Endothelial cell of umbilical vein (primary cell): ENCODE data around the gene ELL2. TPM values are rescaled to one million over a fixed set of nuclear protein-coding genes. Genes with fewer than 3 reads are reported as not detected.

Experiments
- BruUV-seq: library from RNA; stranded (reverse); fragments of 400-500 nt; replicated peaks from 2 replicates; lab custom pipeline; 2021; lab: Mats Ljungman, UMichigan
- CTCF ChIA-PET: fragments of 300-600, 350-600 bp; sonication (Branson Sonifier 250); formaldehyde crosslinking; loops from one replicate; lab custom pipeline; 2021; ENCODE audit warnings: antibody characterized with exemption, inconsistent platforms; lab: Charles Lee
- POLR2A ChIA-PET: fragments of 300-600, 350-600 bp; sonication (Branson Sonifier 250); formaldehyde crosslinking; loops from one replicate; lab custom pipeline; 2021; ENCODE audit warnings: antibody characterized with exemption, inconsistent platforms; lab: Charles Lee
- DNase-seq: peaks from one replicate; pipeline ENCODE4 v3.0.0-alpha.2; 2011; ENCODE audit warnings: low read depth, low spot score
- FAIRE-seq: peaks from 2 replicates; lab custom pipeline; 2011; peaks lifted over from hg19 to GRCh38; lab: Jason Lieb, UNC
- H2AFZ ChIP-seq: 2 replicates; pipeline ENCODE4 v1.6.0; 2012; ENCODE audit warnings: low read depth, low read length, control low read depth, inconsistent platforms
- H3K27ac ChIP-seq: 2 replicates; pipeline ENCODE4 v1.5.1; 2011; ENCODE audit warnings: low read depth, mild to moderate bottlenecking, control low read depth, low read length, moderate library complexity; ENCODE audit not compliant: insufficient read depth
- H3K27me3 ChIP-seq, 2 experiments: 2 replicates each; pipeline versions ENCODE4 v1.6.0 to v1.6.1; 2011; ENCODE audit warnings: low read length in 2 of 2, mixed read lengths in 1 of 2; ENCODE audit not compliant: control insufficient read depth in 2 of 2, insufficient read depth in 2 of 2
- H3K36me3 ChIP-seq, 2 experiments: 2 replicates in 1 of 2; 3 replicates in 1 of 2; pipeline ENCODE4 v1.5.1; 2011; ENCODE audit warnings: low read length in 2 of 2, mild to moderate bottlenecking in 1 of 2, moderate library complexity in 1 of 2; ENCODE audit not compliant: control insufficient read depth in 2 of 2, insufficient read depth in 2 of 2; ENCODE audit errors: extremely low read depth in 1 of 2
- H3K4me1 ChIP-seq: 3 replicates; pipeline ENCODE4 v1.5.1; 2011; ENCODE audit warnings: mild to moderate bottlenecking, low read length; ENCODE audit not compliant: control insufficient read depth, insufficient read depth; ENCODE audit errors: extremely low read depth
- H3K4me2 ChIP-seq: 2 replicates; pipeline ENCODE4 v1.6.1; 2011; ENCODE audit warnings: low read length, control low read depth, mixed read lengths; ENCODE audit not compliant: insufficient read depth
- H3K4me3 ChIP-seq, 3 experiments: fragments of 200-600 bp in 1 of 3; sonication (generic), shearing (Covaris generic) in 1 of 3; replicated peaks in 1 of 3; 2 replicates each; pipeline ENCODE4 v1.5.1; 2011 to 2016; ENCODE audit warnings: control low read depth in 3 of 3, low read length in 3 of 3, mild to moderate bottlenecking in 2 of 3, inconsistent platforms in 1 of 3, low read depth in 1 of 3, moderate library complexity in 1 of 3; ENCODE audit not compliant: insufficient read depth in 1 of 3
- H3K79me2 ChIP-seq: 2 replicates; pipeline ENCODE4 v1.6.0; 2012; ENCODE audit warnings: low read length, inconsistent platforms; ENCODE audit not compliant: control insufficient read depth, insufficient read depth
- H3K9ac ChIP-seq: replicated peaks from 2 replicates; pipeline ENCODE3; 2011; ENCODE audit warnings: low read length, control low read depth; ENCODE audit not compliant: insufficient read depth; ENCODE audit errors: extremely low read depth
- H3K9me1 ChIP-seq: replicated peaks from 3 replicates; pipeline ENCODE4 v1.6.0; 2011; ENCODE audit warnings: mild to moderate bottlenecking, low read length; ENCODE audit not compliant: control insufficient read depth, insufficient read depth; ENCODE audit errors: extremely low read depth
- H3K9me3 ChIP-seq: replicated peaks from 2 replicates; pipeline ENCODE4 v1.5.1; 2012; ENCODE audit warnings: low read length, inconsistent platforms; ENCODE audit not compliant: control insufficient read depth, insufficient read depth
- H4K20me1 ChIP-seq: replicated peaks from 2 replicates; pipeline ENCODE3; 2011; ENCODE audit warnings: mild to moderate bottlenecking, low read length; ENCODE audit not compliant: control insufficient read depth, insufficient read depth; ENCODE audit errors: extremely low read depth
- CTCF ChIP-seq, 2 donors: IDR thresholded peaks; 1 replicate in 1 of 2; 2 replicates in 1 of 2; pipeline ENCODE4 v1.5.1; 2011; ENCODE audit warnings: low read length in 2 of 2, mild to moderate bottlenecking in 2 of 2, moderate library complexity in 2 of 2, control low read depth in 1 of 2, inconsistent platforms in 1 of 2, low read depth in 1 of 2; ENCODE audit not compliant: insufficient read depth in 1 of 2; ENCODE audit errors: extremely low read depth in 1 of 2
- EZH2 ChIP-seq: IDR thresholded peaks from 2 replicates; pipeline ENCODE4 v1.6.1; 2012; ENCODE audit warnings: borderline replicate concordance, low read depth, mild to moderate bottlenecking, moderate library complexity, low read length, inconsistent platforms; ENCODE audit not compliant: severe bottlenecking
- FOS ChIP-seq: IDR thresholded peaks from 2 replicates; pipeline ENCODE4 v1.6.1; 2011; ENCODE audit warnings: mild to moderate bottlenecking, low read length, moderate library complexity, borderline replicate concordance; ENCODE audit not compliant: insufficient read depth
- GATA2 ChIP-seq: IDR thresholded peaks from 2 replicates; pipeline ENCODE4 v1.7.0; 2011; ENCODE audit warnings: low read depth, mild to moderate bottlenecking, moderate library complexity, mixed read lengths, low read length; ENCODE audit not compliant: insufficient read length, insufficient read depth
- JUN ChIP-seq: IDR thresholded peaks from 2 replicates; pipeline ENCODE4 v1.6.1; 2011; ENCODE audit warnings: borderline replicate concordance, low read depth; ENCODE audit not compliant: insufficient read length, insufficient read depth
- MAX ChIP-seq: IDR thresholded peaks from 2 replicates; pipeline ENCODE4 v1.6.1; 2011; ENCODE audit not compliant: insufficient read depth, insufficient read length
- MYC ChIP-seq: IDR thresholded peaks from one replicate; pipeline ENCODE4 v1.6.1; 2011; ENCODE audit warnings: mild to moderate bottlenecking, low read depth, low read length
- POLR2A ChIP-seq: IDR thresholded peaks from 2 replicates; pipeline ENCODE4 v1.6.1; 2012; ENCODE audit warnings: low read depth, mild to moderate bottlenecking, control low read depth, low read length
- POLR2AphosphoS5 ChIP-seq: IDR thresholded peaks from 2 replicates; pipeline ENCODE4 v1.6.1; 2012; ENCODE audit warnings: low read depth, mild to moderate bottlenecking, control low read depth, low read length, moderate library complexity; ENCODE audit not compliant: insufficient read depth
- dilution Hi-C: fragments of 300-500 bp; cut with MboI; formaldehyde crosslinking; loops from one replicate; pipeline ENCODE4 v1.15.0; 2019; ENCODE audit warnings: low sequenced_read_pairs; ENCODE audit not compliant: extremely low pct_ligation_motif_present
- intact Hi-C: fragments of 100-400 bp; cut with micrococcal nuclease; formaldehyde crosslinking; loops from one replicate; pipeline ENCODE4 v1.10.0; 2022
- polyA plus RNA-seq, 4 experiments: library from polyadenylated mRNA; depleted of rRNA in 3 of 4; stranded (reverse) in 3 of 4; unstranded in 1 of 4; fragments of >200 nt; gene quantifications; 2 replicates each; pipeline versions ENCODE4 v1.2.1 to v1.2.3, GENCODE V29; 2011 to 2012; ENCODE audit warnings: missing spikeins in 1 of 4
- total RNA-seq: library from RNA; stranded (reverse); gene quantifications from 2 replicates; pipeline ENCODE4 v1.2.3, GENCODE V29; 2021

ELL2 gene
- total and polyA plus RNA-seq, 2 donors (not counting 3 experiments of a cell fraction or from before 2014, with no cell fraction given), result 6.8 to 26.0 TPM

GRCh38 chr5:95983080-95983479 lies 21.4 kb upstream of the ELL2 start:
- Histone ChIP-seq H3K4me3 (no peak overlapping the region), H3K9me1 (no peaks in the 10 kb centered on the region), H4K20me1 (no peaks in the 10 kb centered on the region), H3K79me2 (no peaks in the 10 kb centered on the region), H3K27me3 (no peaks in the 10 kb centered on the region), H3K4me1 (no peaks in the 10 kb centered on the region), H2AFZ (no peak overlapping the region), H3K9ac (no peak overlapping the region), H3K27ac (no peak overlapping the region), H3K36me3 (no peaks in the 10 kb centered on the region), H3K4me2 (no peak overlapping the region), H3K9me3 (no peaks in the 10 kb centered on the region)
- intact Hi-C loops (no loop called here), dilution Hi-C loops (no loop called here)
- ChIA-PET CTCF (no interaction called here), POLR2A (no interaction called here)
- DNase-seq (no peak), FAIRE-seq (no peak)
- TF ChIP-seq POLR2AphosphoS5 (no peak), EZH2 (no peak), FOS (no peak), POLR2A (no peak), MAX (no peak), GATA2 (no peak), MYC (no peak), CTCF (IDR thresholded peaks at IDR 0.05; ENCODE audit: extremely low read depth in 1 of 2, insufficient read depth in 1 of 2, low read depth in 1 of 2, low read length in 2 of 2) (no peak), JUN (no peak)
- no TSS peak for BruUV-seq
